Stimulated activated CD4-positive, alpha-beta T cell treated with anti-CD3 and anti-CD28 coated beads, TNF-alpha, amount 100 ng/mL, for 1 hour (primary cell): Measurements from ENCODE around the gene C3orf22.

ENCODE experiments used
- DNase-seq, 3 donors: peaks; one replicate each; pipeline ENCODE4 v3.0.0-alpha.2; 2020; ENCODE audit warnings: low read depth in 3 of 3, low spot score in 1 of 3

Gene C3orf22

GRCh38 chr3:126528419-126528799 lies 30.3 kb downstream of the C3orf22 start:
- DNase-seq, result no peak

DNA sequence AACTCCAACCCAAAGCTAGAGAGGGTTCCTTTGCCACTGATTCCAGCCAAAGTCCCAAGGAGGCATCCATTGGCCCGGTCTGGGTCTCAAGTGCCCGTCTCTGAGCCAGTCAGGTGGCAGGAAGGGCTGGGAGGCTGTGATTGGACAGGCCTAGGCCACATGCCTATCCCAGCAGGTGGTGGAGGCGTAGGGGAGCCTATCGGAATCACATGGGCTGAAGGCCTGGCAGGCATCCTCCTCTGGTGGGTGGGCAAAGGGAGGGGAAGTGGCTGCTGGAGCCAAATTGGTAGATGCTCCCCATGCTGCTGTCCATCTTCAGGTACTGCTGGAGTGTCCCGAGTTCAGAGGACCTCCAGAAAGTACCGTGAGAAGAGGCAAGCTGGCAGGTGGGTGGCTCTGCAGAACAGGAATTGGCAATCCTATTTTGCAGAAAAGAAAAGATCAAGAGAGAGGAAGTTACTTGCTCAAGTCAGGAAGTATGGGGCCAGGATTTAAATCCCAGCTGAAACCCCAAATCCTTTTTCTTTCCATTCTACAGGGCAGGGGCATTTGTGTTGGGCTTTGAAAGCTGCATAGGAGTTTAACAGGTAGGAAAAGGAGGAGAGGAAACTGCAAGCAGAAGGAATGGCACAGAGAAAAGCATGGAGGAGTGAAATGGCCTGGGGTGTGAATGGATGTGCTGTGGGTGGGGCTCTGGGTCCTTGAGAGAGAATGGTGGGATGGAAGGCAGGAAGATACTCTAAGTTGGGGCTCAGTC lies 31.1 kb downstream of the C3orf22 start:
- DNase-seq, result no peak

GRCh38 chr3:126527006-126527405 lies 31.7 kb downstream of the C3orf22 start:
- DNase-seq, result no peak

- no peak for DNase-seq
These were observed 32.1 kb downstream of the C3orf22 start for GRCh38 chr3:126526668-126527005.

- no peak for DNase-seq
These were observed 32.7 kb downstream of the C3orf22 start for GRCh38 chr3:126525853-126526667.

DNA sequence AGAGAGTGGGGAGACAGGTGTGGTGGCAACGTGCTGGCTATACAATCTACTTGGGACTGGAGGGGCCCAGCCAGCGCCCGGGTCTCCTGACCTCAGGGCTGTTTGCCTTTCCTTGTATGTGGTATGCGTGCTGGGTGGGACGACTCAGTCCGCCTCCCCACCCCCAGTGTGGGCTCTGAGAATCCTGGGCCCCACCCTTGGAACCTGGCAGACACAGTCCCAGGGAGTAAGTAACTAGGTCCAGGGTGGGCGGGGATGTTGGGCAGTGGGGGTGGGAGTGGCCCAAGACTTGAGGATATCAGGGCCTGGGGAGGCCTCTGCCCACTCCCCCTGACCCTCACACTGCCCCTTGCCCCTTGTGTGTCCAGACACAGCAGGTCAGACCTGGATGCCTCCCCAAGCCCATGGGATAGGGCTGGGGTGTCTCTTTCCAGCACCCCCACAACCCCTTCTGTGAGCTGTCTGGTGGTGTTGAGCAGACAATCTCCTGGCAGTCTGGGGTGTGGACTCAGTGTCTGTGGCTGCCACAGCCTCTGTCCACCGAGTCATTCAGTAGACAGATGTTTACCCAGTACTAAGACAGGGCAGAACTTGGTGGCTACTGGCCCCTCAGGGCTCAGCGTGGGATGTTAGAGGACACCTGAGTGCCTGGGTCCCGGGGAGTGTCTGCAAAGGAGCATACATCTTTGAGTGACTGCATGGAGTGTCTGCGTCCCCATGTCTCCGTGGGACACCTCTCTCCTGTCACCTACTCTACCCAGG lies 33.5 kb downstream of the C3orf22 start:
- DNase-seq, result no peak

DNA sequence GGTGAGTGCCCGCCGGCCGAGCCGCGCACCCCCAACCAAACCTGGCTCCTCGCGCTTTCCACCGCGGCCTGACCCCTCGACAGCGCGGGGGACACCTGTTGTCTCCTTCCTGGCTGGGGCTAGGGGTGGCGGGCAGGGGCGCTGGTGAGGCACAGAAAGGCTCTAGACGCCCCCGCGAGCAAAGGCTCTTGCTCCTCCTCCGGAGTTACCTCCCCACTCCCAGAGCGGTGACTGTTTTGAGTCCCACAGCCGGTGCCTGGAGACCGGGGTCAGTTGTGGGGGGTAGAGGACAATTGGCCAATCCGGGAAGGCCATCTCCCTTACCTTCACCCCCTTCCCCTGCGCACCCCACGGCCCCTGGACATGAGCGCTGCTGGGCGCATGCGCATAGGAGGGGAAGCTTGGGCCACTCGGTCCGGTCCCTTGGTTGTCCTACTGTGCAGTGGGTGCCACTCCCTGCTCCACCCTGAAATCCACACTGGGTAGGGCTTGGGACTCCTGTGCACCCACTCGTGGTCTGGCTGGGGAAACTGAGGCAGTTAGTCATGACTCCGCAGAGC lies 34.2 kb downstream of the C3orf22 start:
- no peak for DNase-seq

DNA sequence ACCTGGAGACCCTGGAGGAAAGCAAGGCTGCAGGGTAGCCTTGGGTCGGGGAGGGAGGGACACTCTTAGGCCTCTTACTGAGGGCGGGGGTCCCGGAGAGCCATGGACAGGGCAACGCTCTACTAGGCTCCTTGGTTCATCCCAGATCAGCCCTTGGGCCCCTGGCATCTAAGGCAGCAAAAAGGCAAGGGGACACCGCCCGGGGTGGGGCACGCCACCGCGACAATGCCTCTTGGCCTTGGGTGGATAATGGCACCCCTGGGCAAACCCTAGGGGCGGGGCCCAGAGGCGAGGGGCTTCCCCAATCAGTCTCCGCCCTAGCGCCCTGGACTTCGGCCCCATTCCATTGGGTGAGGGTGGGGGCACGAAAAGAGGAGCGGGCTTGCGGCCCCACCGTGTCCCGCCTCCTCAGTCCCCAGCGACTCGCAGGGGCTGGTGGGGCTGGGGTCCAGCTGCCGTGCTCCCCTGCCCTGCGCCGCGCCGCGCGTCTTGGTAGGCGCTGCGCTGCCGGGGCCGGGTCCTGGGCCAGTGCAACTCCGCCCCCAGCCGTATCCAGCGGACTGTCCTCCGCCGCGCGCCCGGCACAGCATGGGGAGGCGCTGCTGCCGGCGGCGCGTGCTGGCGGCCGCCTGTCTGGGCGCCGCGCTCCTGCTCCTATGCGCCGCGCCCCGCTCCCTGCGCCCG lies 34.8 kb downstream of the C3orf22 start, which contains the start of gene CHST13:
TSS of gene CHST13 (plus strand) at position 411 of the 684 bp plus-strand sequence. CDS start at position 589, 178 bp downstream.
- DNase-seq, result no peak

- DNase-seq, result peak in 2 of 3 donors; percentile 2 to 10
These were observed 36.4 kb downstream of the C3orf22 start for GRCh38 chr3:126522363-126522788.

GRCh38 chr3:126521122-126521891 lies 37.4 kb downstream of the C3orf22 start:
- no peak for DNase-seq

DNA sequence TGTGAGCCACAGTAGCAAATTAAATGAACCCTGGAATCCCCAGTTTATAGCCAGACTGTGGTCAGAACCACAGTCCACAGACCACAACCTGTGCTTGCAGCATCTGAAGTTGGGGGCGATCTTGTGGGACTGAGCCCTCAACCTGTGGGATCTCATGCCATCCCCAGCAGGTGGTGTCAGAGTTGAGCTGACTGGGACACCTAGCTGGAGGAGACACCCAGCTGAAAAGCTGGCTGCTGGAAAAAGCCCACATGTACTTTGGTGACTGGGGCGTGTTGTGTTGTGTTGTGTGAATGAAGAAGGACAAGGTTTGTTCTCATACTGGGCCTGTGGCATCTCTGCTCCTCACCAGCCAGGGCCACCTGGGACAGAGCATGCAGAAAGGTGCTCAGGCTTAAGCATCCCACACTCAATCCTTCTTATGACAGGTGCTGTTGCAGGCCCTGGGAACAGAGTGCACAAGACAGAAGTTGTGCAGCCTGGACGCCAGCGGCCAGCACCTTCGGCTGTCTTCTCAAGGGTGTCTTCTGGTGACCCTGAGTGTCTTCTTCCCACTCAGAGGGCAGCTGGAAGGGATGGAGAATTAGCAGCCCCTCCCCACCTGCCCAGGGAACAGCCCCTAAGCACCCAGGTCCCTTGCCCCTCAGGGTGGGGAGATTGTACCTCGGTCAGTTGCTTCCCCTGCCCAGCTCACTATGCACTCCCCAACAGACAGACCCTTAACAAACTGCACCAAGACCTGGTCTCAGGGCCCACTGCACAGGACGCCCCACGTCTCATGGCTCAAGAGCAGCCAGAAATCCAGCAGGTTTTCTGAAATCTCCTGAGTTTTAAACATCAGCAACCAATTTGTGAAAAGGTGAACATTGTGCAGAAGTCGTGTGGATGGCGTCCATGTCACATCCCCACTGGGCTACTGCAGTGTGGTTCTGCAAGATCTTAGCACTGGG lies 39.0 kb downstream of the C3orf22 start:
- DNase-seq, result no peak

GRCh38 chr3:126518779-126519177 lies 40.0 kb downstream of the C3orf22 start:
- DNase-seq, result no peak

GRCh38 chr3:126517986-126518778 lies 40.5 kb downstream of the C3orf22 start:
- DNase-seq, result no peak

GRCh38 chr3:126517291-126517951 lies 41.3 kb downstream of the C3orf22 start, which contains the start of gene UROC1:
TSS of gene UROC1 (minus strand) at chr3:126517773. CDS start at chr3:126517719, 54 bp downstream.
- no peak for DNase-seq

DNA sequence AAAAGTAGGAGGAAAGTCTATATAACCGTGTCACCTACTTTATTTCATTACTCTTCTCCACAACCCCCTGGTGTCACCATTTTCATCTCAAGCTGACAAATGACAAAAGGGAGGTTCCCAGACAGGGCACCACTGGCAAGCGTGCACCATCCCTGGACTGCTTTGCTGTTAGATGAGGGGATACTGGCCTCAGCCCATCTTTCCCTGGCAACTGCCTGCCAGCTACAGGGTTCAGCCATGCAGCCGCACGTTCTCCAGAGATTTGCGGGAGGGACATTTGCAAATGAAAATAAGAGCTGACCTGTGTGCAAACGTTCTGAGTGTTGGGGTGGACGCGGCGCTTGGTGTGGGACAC lies 41.8 kb downstream of the C3orf22 start:
- DNase-seq, result no peak

DNA sequence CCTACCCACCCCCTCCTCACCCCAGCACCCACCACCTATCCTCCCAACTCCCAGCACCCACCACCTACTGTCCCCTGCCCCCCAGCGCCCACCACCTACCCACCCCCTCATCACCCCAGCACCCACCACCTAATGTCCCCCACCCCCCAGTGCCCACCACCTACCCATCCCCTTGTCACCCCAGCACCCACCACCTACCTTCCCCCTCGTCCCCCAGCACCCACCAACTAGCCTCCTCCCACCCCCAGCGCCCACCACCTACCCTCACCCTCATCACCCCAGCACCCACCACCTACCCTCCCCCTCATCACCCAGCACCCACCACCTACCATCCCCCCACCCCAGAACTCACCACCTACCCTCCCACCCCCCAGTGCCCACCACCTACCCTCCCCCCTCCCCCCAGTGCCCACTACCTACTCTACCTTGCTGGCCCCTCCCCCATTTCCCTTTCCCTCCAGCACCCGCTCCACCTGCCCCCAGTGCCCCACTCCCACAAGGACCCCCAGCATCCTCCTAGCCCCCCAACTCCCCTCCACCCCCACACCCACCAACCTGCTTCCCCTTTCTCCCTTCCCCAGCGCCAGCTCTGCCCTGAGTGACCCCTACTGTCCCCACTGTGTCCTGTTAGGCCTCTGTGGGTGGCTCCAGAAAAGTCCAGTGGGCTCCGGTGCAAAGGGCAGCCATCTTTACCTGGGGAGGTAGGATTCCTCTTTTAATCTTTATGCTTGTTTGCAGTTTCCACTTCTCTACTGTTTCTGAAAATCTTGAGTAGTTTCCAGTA lies 42.4 kb downstream of the C3orf22 start:
- DNase-seq, result no peak
